HFFc6 (cell line): ENCODE data around the gene TSPAN15. TPM values are rescaled to one million over a fixed set of nuclear protein-coding genes. Genes with fewer than 3 reads are reported as not detected.

Experiments used
- DNase-seq: peaks from one replicate; pipeline ENCODE4 v3.0.0-alpha.2; 2018
- H3K27ac Mint-ChIP-seq: 2 replicates; pipeline ENCODE4 v1.8.0; 2020; ENCODE audit warnings: mild to moderate bottlenecking, mixed read lengths
- H3K27me3 Mint-ChIP-seq: 2 replicates; pipeline ENCODE4 v1.8.0; 2021; ENCODE audit warnings: mild to moderate bottlenecking, moderate library complexity, mixed read lengths; ENCODE audit not compliant: insufficient read depth
- H3K36me3 Mint-ChIP-seq: 2 replicates; pipeline ENCODE4 v1.8.0; 2021; ENCODE audit warnings: low read depth, mixed read lengths
- H3K4me1 Mint-ChIP-seq: 2 replicates; pipeline ENCODE4 v1.8.0; 2020; ENCODE audit warnings: low read depth, mixed read lengths
- H3K4me3 Mint-ChIP-seq: 2 replicates; pipeline ENCODE4 v1.8.0; 2020; ENCODE audit warnings: mild to moderate bottlenecking, moderate library complexity, mixed read lengths
- H3K9me3 Mint-ChIP-seq: 2 replicates; pipeline ENCODE4 v1.8.0; 2020; ENCODE audit warnings: mild to moderate bottlenecking, mixed read lengths
- CTCF ChIP-seq: fragments of 200-600 bp; sonication (generic); IDR thresholded peaks from 2 replicates; pipeline ENCODE4 v1.5.0; 2021; ENCODE audit warnings: antibody characterized with exemption, mild to moderate bottlenecking
- total RNA-seq, 6 experiments: library from RNA; stranded (reverse); fragmentation: NEBNext Ultra II Directional; extraction: Animal tissue kit (Norgen Biotek cat#: 25700); gene quantifications; 2 replicates in 1 of 6; 3 replicates in 5 of 6; pipeline ENCODE4 v1.2.3, GENCODE V29; 2021

TSPAN15 gene
- total RNA-seq, 6 experiments from 2014 or later = 1.8 to 4.0 (median 2.1) TPM

GRCh38 chr10:69405221-69405620 is 46.0 kb upstream of the TSPAN15 start:
- Mint-ChIP-seq H3K27me3 (peaks cover 13% of the 10 kb centered on the region), H3K4me1 (peaks cover 50% of the 10 kb centered on the region), H3K9me3 (no peaks in the 10 kb centered on the region), H3K27ac (no peak overlapping the region; the same call in 1 of the 2 replicates), H3K36me3 (peaks cover 32% of the 10 kb centered on the region), H3K4me3 (no peak overlapping the region)
- no peak for TF ChIP-seq CTCF
- peak; percentile 23 for DNase-seq

- no peak for DNase-seq
- H3K9me3 Mint-ChIP-seq = no peaks in the 10 kb centered on the region
- TF ChIP-seq CTCF = no peak
- peak overlapping the region; percentile 34; the same call in 1 of the 2 replicates for H3K27ac Mint-ChIP-seq
- H3K27me3 Mint-ChIP-seq = peaks cover 10% of the 10 kb centered on the region
- peaks cover 50% of the 10 kb centered on the region for H3K4me1 Mint-ChIP-seq
- peaks cover 24% of the 10 kb centered on the region for H3K36me3 Mint-ChIP-seq
- no peak overlapping the region for H3K4me3 Mint-ChIP-seq
Measured at GRCh38 chr10:69406302-69406811, 44.9 kb upstream of the TSPAN15 start.

GRCh38 chr10:69406816-69407580 is 44.3 kb upstream of the TSPAN15 start:
- Mint-ChIP-seq H3K36me3 (peaks cover 21% of the 10 kb centered on the region), H3K27ac (peak overlapping the region; percentile 34; the same call in 1 of the 2 replicates), H3K4me3 (no peak overlapping the region), H3K4me1 (peaks cover 50% of the 10 kb centered on the region), H3K27me3 (peaks cover 9% of the 10 kb centered on the region), H3K9me3 (no peaks in the 10 kb centered on the region)
- TF ChIP-seq CTCF = no peak
- no peak for DNase-seq

GRCh38 chr10:69407621-69408301 is 43.5 kb upstream of the TSPAN15 start:
- Mint-ChIP-seq H3K4me3 (peak overlapping the region; percentile 78), H3K27me3 (peaks cover 8% of the 10 kb centered on the region), H3K9me3 (no peaks in the 10 kb centered on the region), H3K36me3 (peaks cover 14% of the 10 kb centered on the region), H3K27ac (no peak overlapping the region), H3K4me1 (peaks cover 46% of the 10 kb centered on the region)
- no peak for DNase-seq
- TF ChIP-seq CTCF = peak; percentile 52; the same call in 1 of the 2 replicates

- Mint-ChIP-seq H3K4me1 (peaks cover 43% of the 10 kb centered on the region), H3K9me3 (no peaks in the 10 kb centered on the region), H3K27me3 (peaks cover 8% of the 10 kb centered on the region), H3K4me3 (peak overlapping the region; percentile 78), H3K27ac (peak overlapping the region; percentile 80), H3K36me3 (peaks cover 12% of the 10 kb centered on the region)
- TF ChIP-seq CTCF = peak; percentile 90
- DNase-seq = peak; percentile 87
Measured at GRCh38 chr10:69408318-69409175, 42.7 kb upstream of the TSPAN15 start.
